GM12878 (cell line): ENCODE results near the gene DCLRE1B. TPM values are rescaled to one million over a fixed set of nuclear protein-coding genes. Genes with fewer than 3 reads are reported as not detected.

Experiments used
- CBFB ChIP-seq: IDR thresholded peaks from 2 replicates; pipeline ENCODE4 v1.6.1; 2016; ENCODE audit warnings: antibody characterized with exemption, low read depth
- CTCF ChIP-seq, 3 experiments: IDR thresholded peaks in 2 of 3; conservative IDR thresholded peaks in 1 of 3; 2 replicates each; pipeline ENCODE4 v1.5.1; 2011; ENCODE audit warnings: low read depth in 3 of 3, low read length in 3 of 3, mild to moderate bottlenecking in 3 of 3, control low read depth in 2 of 3, moderate library complexity in 2 of 3, inconsistent platforms in 1 of 3, mixed read lengths in 1 of 3; ENCODE audit not compliant: control insufficient read depth in 2 of 3, insufficient read depth in 1 of 3; ENCODE audit errors: extremely low read depth in 1 of 3
- ESRRA ChIP-seq: IDR thresholded peaks from 2 replicates; pipeline ENCODE4 v1.6.1; 2012; ENCODE audit warnings: mild to moderate bottlenecking, low read length, improper control_type of control experiment
- FOXM1 ChIP-seq: IDR thresholded peaks from 2 replicates; pipeline ENCODE4 v1.6.1; 2012; ENCODE audit warnings: low read depth, mild to moderate bottlenecking, inconsistent platforms, low read length, moderate library complexity
- HDGF ChIP-seq: fragments of 450-650 bp; IDR thresholded peaks from 2 replicates; pipeline ENCODE4 v1.6.1; 2016; ENCODE audit warnings: antibody characterized with exemption
- KDM1A ChIP-seq: fragments of 200-600 bp; sonication (generic); IDR thresholded peaks from 2 replicates; pipeline ENCODE4 v1.6.1; 2016; ENCODE audit warnings: borderline replicate concordance
- MEF2B ChIP-seq: fragments of 450-650 bp; IDR thresholded peaks from 2 replicates; pipeline ENCODE4 v1.6.1; 2018; ENCODE audit warnings: mild to moderate bottlenecking, moderate library complexity; ENCODE audit not compliant: partially characterized antibody, poor library complexity, severe bottlenecking
- MTA3 ChIP-seq: IDR thresholded peaks from 2 replicates; pipeline ENCODE4 v1.6.1; 2012; ENCODE audit warnings: low read length, inconsistent platforms, borderline replicate concordance
- RELB ChIP-seq: fragments of 450-650 bp; IDR thresholded peaks from 2 replicates; pipeline ENCODE4 v1.6.1; 2017; ENCODE audit warnings: low read depth, mild to moderate bottlenecking, moderate library complexity
- SP1 ChIP-seq: IDR thresholded peaks from one replicate; pipeline ENCODE4 v1.6.1; 2011; ENCODE audit warnings: low read depth, low read length
- SUZ12 ChIP-seq: fragments of 200-600 bp; sonication (generic); IDR thresholded peaks from one replicate; pipeline ENCODE4 v1.6.1; 2018; ENCODE audit warnings: antibody characterized with exemption, mild to moderate bottlenecking; ENCODE audit not compliant: unreplicated experiment
- ZNF217 ChIP-seq: fragments of 450-650 bp; IDR thresholded peaks from 2 replicates; pipeline ENCODE4 v1.6.1; 2017; ENCODE audit warnings: antibody characterized with exemption, mild to moderate bottlenecking
- polyA plus RNA-seq, 11 experiments: library from polyadenylated mRNA; depleted of rRNA in 4 of 11; unstranded in 6 of 11; stranded (reverse) in 5 of 11; fragments of >200 nt; fragmentation: Nextera tagmentation in 4 of 11; fragmentation: Illumina TruSeq in 1 of 11; extraction: Ambion mirVana in 4 of 11; extraction: Trizol in 1 of 11; gene quantifications; 1 replicate in 1 of 11; 2 replicates in 10 of 11; pipeline versions ENCODE4 v1.2.1 to v1.2.3, GENCODE V29; 2011 to 2016; ENCODE audit warnings: inconsistent platforms in 2 of 11, missing spikeins in 2 of 11, low read depth in 1 of 11
- total RNA-seq, 4 experiments: library from RNA; depleted of rRNA in 3 of 4; stranded (reverse); fragments of >200 nt in 3 of 4; fragmentation: Illumina TruSeq in 1 of 4; extraction: Trizol in 1 of 4; gene quantifications; 2 replicates each; pipeline versions ENCODE4 v1.2.1 to v1.2.3, GENCODE V29; 2013 to 2021
- TF ChIP-seq, protein P1 (sequence below): fragments of 150-350 bp; IDR thresholded peaks from 2 replicates; pipeline ENCODE4 v1.6.1; 2016; ENCODE audit warnings: low read depth, low read length
- TF ChIP-seq, protein P2 (sequence below): IDR thresholded peaks from 2 replicates; pipeline ENCODE4 v1.6.1; 2011; ENCODE audit warnings: borderline replicate concordance, low read depth, mild to moderate bottlenecking, moderate library complexity, low read length; ENCODE audit not compliant: insufficient read depth, poor library complexity, severe bottlenecking
- TF ChIP-seq, protein P3 (sequence below): fragments of 450-650 bp; IDR thresholded peaks from 2 replicates; pipeline ENCODE4 v1.6.1; 2017; ENCODE audit warnings: mild to moderate bottlenecking

Gene DCLRE1B
- total and polyA plus RNA-seq, 10 of the 15 experiments (the other 5 are each of a cell fraction or from before 2014, with no cell fraction given), result 5.4 to 18.3 (median 13.4) TPM

DNA sequence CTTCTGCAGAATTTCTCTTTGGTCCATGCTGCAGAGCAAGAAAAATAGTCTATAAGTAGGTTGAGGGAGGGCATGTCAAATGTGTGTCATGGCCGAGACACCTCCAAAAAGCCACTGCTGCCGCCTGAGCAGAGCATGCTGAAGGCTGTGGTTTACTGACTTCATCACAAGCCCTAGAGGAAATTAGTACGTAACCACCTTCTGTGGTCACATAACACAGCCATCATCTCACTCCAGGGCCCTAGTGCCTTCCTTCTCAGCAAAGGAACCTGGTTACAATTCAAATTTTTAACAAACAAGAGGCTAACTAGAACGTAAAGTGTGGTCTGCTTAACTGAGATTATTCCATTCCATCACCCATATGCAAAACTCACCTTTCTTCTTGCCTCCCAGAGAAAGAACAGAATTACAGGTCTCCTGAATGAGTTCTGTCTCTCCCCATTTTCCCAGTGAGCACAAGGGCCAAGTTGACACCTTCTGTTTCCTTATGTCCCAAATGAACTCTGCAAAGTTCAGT lies 33.5 kb upstream of the DCLRE1B start, which contains the start of gene PTPN22 (continued):
- TF ChIP-seq, protein P1, sequence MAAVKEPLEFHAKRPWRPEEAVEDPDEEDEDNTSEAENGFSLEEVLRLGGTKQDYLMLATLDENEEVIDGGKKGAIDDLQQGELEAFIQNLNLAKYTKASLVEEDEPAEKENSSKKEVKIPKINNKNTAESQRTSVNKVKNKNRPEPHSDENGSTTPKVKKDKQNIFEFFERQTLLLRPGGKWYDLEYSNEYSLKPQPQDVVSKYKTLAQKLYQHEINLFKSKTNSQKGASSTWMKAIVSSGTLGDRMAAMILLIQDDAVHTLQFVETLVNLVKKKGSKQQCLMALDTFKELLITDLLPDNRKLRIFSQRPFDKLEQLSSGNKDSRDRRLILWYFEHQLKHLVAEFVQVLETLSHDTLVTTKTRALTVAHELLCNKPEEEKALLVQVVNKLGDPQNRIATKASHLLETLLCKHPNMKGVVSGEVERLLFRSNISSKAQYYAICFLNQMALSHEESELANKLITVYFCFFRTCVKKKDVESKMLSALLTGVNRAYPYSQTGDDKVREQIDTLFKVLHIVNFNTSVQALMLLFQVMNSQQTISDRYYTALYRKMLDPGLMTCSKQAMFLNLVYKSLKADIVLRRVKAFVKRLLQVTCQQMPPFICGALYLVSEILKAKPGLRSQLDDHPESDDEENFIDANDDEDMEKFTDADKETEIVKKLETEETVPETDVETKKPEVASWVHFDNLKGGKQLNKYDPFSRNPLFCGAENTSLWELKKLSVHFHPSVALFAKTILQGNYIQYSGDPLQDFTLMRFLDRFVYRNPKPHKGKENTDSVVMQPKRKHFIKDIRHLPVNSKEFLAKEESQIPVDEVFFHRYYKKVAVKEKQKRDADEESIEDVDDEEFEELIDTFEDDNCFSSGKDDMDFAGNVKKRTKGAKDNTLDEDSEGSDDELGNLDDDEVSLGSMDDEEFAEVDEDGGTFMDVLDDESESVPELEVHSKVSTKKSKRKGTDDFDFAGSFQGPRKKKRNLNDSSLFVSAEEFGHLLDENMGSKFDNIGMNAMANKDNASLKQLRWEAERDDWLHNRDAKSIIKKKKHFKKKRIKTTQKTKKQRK, result no peak; the same call in 1 of the 2 replicates
- TF ChIP-seq SP1 (peak; percentile 82), ESRRA (no peak), HDGF (no peak), FOXM1 (peak; percentile 79), KDM1A (no peak), RELB (peak; percentile 94), MEF2B (peak; percentile 46), CTCF (IDR thresholded peaks at IDR 0.05 in 2 of 3, conservative IDR thresholded peaks at IDR 0.05 in 1 of 3; ENCODE audit: control insufficient read depth in 2 of 3, extremely low read depth in 1 of 3, insufficient read depth in 1 of 3, low read depth in 3 of 3, low read length in 3 of 3) (no peak), SUZ12 (no peak), ZNF217 (no peak), MTA3 (peak; percentile 59; the same call in 1 of the 2 replicates), CBFB (peak; percentile 99)
- TF ChIP-seq, protein P2, sequence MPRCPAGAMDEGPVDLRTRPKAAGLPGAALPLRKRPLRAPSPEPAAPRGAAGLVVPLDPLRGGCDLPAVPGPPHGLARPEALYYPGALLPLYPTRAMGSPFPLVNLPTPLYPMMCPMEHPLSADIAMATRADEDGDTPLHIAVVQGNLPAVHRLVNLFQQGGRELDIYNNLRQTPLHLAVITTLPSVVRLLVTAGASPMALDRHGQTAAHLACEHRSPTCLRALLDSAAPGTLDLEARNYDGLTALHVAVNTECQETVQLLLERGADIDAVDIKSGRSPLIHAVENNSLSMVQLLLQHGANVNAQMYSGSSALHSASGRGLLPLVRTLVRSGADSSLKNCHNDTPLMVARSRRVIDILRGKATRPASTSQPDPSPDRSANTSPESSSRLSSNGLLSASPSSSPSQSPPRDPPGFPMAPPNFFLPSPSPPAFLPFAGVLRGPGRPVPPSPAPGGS, result no peak
- TF ChIP-seq, protein P3, sequence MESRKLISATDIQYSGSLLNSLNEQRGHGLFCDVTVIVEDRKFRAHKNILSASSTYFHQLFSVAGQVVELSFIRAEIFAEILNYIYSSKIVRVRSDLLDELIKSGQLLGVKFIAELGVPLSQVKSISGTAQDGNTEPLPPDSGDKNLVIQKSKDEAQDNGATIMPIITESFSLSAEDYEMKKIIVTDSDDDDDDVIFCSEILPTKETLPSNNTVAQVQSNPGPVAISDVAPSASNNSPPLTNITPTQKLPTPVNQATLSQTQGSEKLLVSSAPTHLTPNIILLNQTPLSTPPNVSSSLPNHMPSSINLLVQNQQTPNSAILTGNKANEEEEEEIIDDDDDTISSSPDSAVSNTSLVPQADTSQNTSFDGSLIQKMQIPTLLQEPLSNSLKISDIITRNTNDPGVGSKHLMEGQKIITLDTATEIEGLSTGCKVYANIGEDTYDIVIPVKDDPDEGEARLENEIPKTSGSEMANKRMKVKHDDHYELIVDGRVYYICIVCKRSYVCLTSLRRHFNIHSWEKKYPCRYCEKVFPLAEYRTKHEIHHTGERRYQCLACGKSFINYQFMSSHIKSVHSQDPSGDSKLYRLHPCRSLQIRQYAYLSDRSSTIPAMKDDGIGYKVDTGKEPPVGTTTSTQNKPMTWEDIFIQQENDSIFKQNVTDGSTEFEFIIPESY, result no peak
